ENCODE measurements around the gene TMA7B.

- no peak for TF ChIP-seq CTCF (IDR thresholded peaks at IDR 0.05)
- TF ChIP-seq POLR2A (IDR thresholded peaks at IDR 0.05), result no peak
These were observed 5.6 kb downstream of the TMA7B start for GRCh38 chr22:39965748-39966147.

Measured in esophagus squamous epithelium (tissue), 4 donors.